ENCODE measurements around the gene CLCF1.

DNA sequence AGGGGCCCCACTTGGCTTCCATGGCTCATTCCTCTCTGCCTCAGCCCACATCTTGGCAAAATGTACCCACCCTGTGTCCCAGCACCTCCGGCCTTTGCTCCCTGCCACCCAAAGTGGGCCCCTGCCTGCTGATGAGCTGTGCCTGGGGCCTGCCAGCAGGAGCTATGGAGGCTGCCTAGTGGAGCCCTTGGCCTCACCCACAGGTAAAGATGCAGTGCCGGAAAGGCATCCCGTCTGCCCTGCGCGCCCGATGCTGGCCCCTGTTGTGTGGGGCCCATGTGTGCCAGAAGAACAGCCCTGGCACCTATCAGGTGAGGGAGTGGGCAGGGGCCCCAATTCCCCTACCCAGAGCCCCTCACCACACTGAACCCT, 31.8 kb upstream of the CLCF1 start:
- TF ChIP-seq, protein P1, sequence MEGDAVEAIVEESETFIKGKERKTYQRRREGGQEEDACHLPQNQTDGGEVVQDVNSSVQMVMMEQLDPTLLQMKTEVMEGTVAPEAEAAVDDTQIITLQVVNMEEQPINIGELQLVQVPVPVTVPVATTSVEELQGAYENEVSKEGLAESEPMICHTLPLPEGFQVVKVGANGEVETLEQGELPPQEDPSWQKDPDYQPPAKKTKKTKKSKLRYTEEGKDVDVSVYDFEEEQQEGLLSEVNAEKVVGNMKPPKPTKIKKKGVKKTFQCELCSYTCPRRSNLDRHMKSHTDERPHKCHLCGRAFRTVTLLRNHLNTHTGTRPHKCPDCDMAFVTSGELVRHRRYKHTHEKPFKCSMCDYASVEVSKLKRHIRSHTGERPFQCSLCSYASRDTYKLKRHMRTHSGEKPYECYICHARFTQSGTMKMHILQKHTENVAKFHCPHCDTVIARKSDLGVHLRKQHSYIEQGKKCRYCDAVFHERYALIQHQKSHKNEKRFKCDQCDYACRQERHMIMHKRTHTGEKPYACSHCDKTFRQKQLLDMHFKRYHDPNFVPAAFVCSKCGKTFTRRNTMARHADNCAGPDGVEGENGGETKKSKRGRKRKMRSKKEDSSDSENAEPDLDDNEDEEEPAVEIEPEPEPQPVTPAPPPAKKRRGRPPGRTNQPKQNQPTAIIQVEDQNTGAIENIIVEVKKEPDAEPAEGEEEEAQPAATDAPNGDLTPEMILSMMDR (IDR thresholded peaks at IDR 0.05; ENCODE audit: poor library complexity, severe bottlenecking) = no peak
- TF ChIP-seq EZH2 (IDR thresholded peaks at IDR 0.05; ENCODE audit: borderline replicate concordance, insufficient read depth, low read length, poor library complexity, severe bottlenecking) = no peak
- no peak for TF ChIP-seq MXI1 (conservative IDR thresholded peaks at IDR 0.05; ENCODE audit: poor library complexity, severe bottlenecking)
- TF ChIP-seq RAD21 (conservative IDR thresholded peaks at IDR 0.05) = no peak
- no peak for TF ChIP-seq POLR2AphosphoS5 (IDR thresholded peaks at IDR 0.05)
- TF ChIP-seq, protein P2, sequence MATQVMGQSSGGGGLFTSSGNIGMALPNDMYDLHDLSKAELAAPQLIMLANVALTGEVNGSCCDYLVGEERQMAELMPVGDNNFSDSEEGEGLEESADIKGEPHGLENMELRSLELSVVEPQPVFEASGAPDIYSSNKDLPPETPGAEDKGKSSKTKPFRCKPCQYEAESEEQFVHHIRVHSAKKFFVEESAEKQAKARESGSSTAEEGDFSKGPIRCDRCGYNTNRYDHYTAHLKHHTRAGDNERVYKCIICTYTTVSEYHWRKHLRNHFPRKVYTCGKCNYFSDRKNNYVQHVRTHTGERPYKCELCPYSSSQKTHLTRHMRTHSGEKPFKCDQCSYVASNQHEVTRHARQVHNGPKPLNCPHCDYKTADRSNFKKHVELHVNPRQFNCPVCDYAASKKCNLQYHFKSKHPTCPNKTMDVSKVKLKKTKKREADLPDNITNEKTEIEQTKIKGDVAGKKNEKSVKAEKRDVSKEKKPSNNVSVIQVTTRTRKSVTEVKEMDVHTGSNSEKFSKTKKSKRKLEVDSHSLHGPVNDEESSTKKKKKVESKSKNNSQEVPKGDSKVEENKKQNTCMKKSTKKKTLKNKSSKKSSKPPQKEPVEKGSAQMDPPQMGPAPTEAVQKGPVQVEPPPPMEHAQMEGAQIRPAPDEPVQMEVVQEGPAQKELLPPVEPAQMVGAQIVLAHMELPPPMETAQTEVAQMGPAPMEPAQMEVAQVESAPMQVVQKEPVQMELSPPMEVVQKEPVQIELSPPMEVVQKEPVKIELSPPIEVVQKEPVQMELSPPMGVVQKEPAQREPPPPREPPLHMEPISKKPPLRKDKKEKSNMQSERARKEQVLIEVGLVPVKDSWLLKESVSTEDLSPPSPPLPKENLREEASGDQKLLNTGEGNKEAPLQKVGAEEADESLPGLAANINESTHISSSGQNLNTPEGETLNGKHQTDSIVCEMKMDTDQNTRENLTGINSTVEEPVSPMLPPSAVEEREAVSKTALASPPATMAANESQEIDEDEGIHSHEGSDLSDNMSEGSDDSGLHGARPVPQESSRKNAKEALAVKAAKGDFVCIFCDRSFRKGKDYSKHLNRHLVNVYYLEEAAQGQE (IDR thresholded peaks at IDR 0.05; ENCODE audit: borderline replicate concordance) = no peak

Measured in neural cell (in vitro differentiated cells).